Neural cell (in vitro differentiated cells): Measurements from ENCODE around the gene SCLY. TPM values are rescaled to one million over a fixed set of nuclear protein-coding genes. Genes with fewer than 3 reads are reported as not detected.

Source experiments
- H2AFZ ChIP-seq: fragments of 200-600, 300-800 bp; sonication (generic), shearing (Covaris generic); 2 replicates; pipeline ENCODE4 v1.6.0; 2014; ENCODE audit warnings: low read depth, mild to moderate bottlenecking, antibody characterized with exemption, low read length, moderate library complexity
- H3F3A ChIP-seq: fragments of 200-600 bp; shearing (Covaris generic); 2 replicates; pipeline ENCODE4 v1.6.1; 2016; ENCODE audit warnings: mild to moderate bottlenecking, moderate library complexity, mixed read lengths, antibody characterized with exemption, low read length; ENCODE audit not compliant: insufficient read depth, poor library complexity, severe bottlenecking
- H3K27ac ChIP-seq: fragments of 200-600, 300-800 bp; sonication (generic), shearing (Covaris generic); 2 replicates; pipeline ENCODE4 v1.5.1; 2014; ENCODE audit warnings: mild to moderate bottlenecking, low read length, moderate library complexity
- H3K27me3 ChIP-seq: fragments of 300-800, 200-600 bp; sonication (generic), shearing (Covaris generic); 2 replicates; pipeline ENCODE4 v1.6.0; 2014; ENCODE audit warnings: mild to moderate bottlenecking, low read depth, low read length, moderate library complexity; ENCODE audit not compliant: insufficient read depth
- H3K36me3 ChIP-seq: fragments of 300-800, 200-600 bp; sonication (generic), shearing (Covaris generic); 2 replicates; pipeline ENCODE4 v1.5.1; 2014; ENCODE audit warnings: mild to moderate bottlenecking, antibody characterized with exemption, low read length, moderate library complexity; ENCODE audit not compliant: insufficient read depth
- H3K4me2 ChIP-seq: fragments of 300-800, 200-600 bp; sonication (generic), shearing (Covaris generic); 2 replicates; pipeline ENCODE4 v1.6.0; 2014; ENCODE audit warnings: mild to moderate bottlenecking, low read length
- H3K4me3 ChIP-seq: fragments of 300-800, 200-600 bp; sonication (generic), shearing (Covaris generic); 2 replicates; pipeline ENCODE4 v1.5.1; 2014; ENCODE audit warnings: mild to moderate bottlenecking, low read length, moderate library complexity
- H3K79me2 ChIP-seq: fragments of 200-600 bp; shearing (Covaris generic); replicated peaks from 2 replicates; pipeline ENCODE4 v1.6.0; 2014; ENCODE audit warnings: mild to moderate bottlenecking, low read length, moderate library complexity; ENCODE audit not compliant: insufficient read depth
- H3K9ac ChIP-seq: fragments of 300-800, 200-600 bp; sonication (generic), shearing (Covaris generic); 2 replicates; pipeline ENCODE4 v1.6.1; 2016; ENCODE audit warnings: mild to moderate bottlenecking, low read length, mixed read lengths
- H3K9me2 ChIP-seq: fragments of 200-600 bp; shearing (Covaris generic); 2 replicates; pipeline ENCODE4 v1.6.1; 2016; ENCODE audit warnings: mild to moderate bottlenecking, low read length, mixed read lengths; ENCODE audit not compliant: insufficient read depth
- H3K9me3 ChIP-seq: fragments of 200-600, 300-800 bp; sonication (generic), shearing (Covaris generic); 2 replicates; pipeline ENCODE4 v1.6.1; 2016; ENCODE audit warnings: mild to moderate bottlenecking, mixed run types, low read length, moderate library complexity, mixed read lengths
- H4K20me1 ChIP-seq: fragments of 200-600 bp; shearing (Covaris generic); 2 replicates; pipeline ENCODE4 v1.6.1; 2016; ENCODE audit warnings: mild to moderate bottlenecking, mixed run types; ENCODE audit not compliant: insufficient read depth
- CTCF ChIP-seq: fragments of 450-650 bp; IDR thresholded peaks from 2 replicates; pipeline ENCODE4 v1.5.1; 2014; ENCODE audit warnings: antibody characterized with exemption, mild to moderate bottlenecking, moderate library complexity; ENCODE audit not compliant: poor library complexity, severe bottlenecking
- EP300 ChIP-seq: fragments of 450-650 bp; conservative IDR thresholded peaks from 2 replicates; pipeline ENCODE4 v1.6.1; 2014; ENCODE audit warnings: antibody characterized with exemption, mild to moderate bottlenecking, moderate library complexity; ENCODE audit not compliant: poor library complexity, severe bottlenecking
- EZH2 ChIP-seq: fragments of 200-600, 300-800 bp; shearing (Covaris generic), sonication (generic); IDR thresholded peaks from 2 replicates; pipeline ENCODE4 v1.6.1; 2014; ENCODE audit warnings: antibody characterized with exemption, low read length, borderline replicate concordance, mild to moderate bottlenecking; ENCODE audit not compliant: insufficient read depth, poor library complexity, severe bottlenecking
- MXI1 ChIP-seq: fragments of 450-650 bp; conservative IDR thresholded peaks from 2 replicates; pipeline ENCODE4 v1.6.1; 2014; ENCODE audit warnings: antibody characterized with exemption, mild to moderate bottlenecking; ENCODE audit not compliant: poor library complexity, severe bottlenecking
- POLR2AphosphoS5 ChIP-seq: IDR thresholded peaks from 2 replicates; pipeline ENCODE4 v1.6.1; 2012
- RAD21 ChIP-seq: fragments of 450-650 bp; conservative IDR thresholded peaks from 2 replicates; pipeline ENCODE4 v1.6.1; 2014; ENCODE audit warnings: antibody characterized with exemption, mild to moderate bottlenecking, moderate library complexity
- REST ChIP-seq: IDR thresholded peaks from 2 replicates; pipeline ENCODE4 v1.6.1; 2012; ENCODE audit warnings: borderline replicate concordance
- SMC3 ChIP-seq: fragments of 450-650 bp; conservative IDR thresholded peaks from 2 replicates; pipeline ENCODE4 v1.6.1; 2014; ENCODE audit warnings: antibody characterized with exemption, mild to moderate bottlenecking, moderate library complexity; ENCODE audit not compliant: poor library complexity
- TAF1 ChIP-seq: IDR thresholded peaks from 2 replicates; pipeline ENCODE4 v1.6.1; 2012; ENCODE audit warnings: low read depth
- polyA plus RNA-seq: library from polyadenylated mRNA; depleted of rRNA; stranded (reverse); fragments of >200 nt; gene quantifications from 2 replicates; pipeline ENCODE4 v1.2.3, GENCODE V29; 2014

Gene SCLY
- polyA plus RNA-seq, 1 donor from 2014 or later = 15.9 TPM

GRCh38 chr2:238023608-238024007, 37.2 kb upstream of the SCLY start:
- Histone ChIP-seq H4K20me1 (no peaks in the 10 kb centered on the region), H3K9me3 (no peaks in the 10 kb centered on the region), H2AFZ (no peak overlapping the region), H3K9ac (no peak overlapping the region), H3K4me2 (no peak overlapping the region), H3K79me2 (no peaks in the 10 kb centered on the region), H3K27me3 (no peaks in the 10 kb centered on the region), H3K36me3 (no peaks in the 10 kb centered on the region), H3F3A (no peaks in the 10 kb centered on the region), H3K27ac (no peak overlapping the region), H3K4me3 (no peak overlapping the region), H3K9me2 (no peaks in the 10 kb centered on the region)
- TF ChIP-seq RAD21 (no peak), EZH2 (no peak), TAF1 (no peak), REST (no peak), POLR2AphosphoS5 (no peak), CTCF (no peak), MXI1 (no peak), EP300 (no peak), SMC3 (no peak)

- no peak overlapping the region for H3K4me2 ChIP-seq
- H3K27ac ChIP-seq = no peak overlapping the region
- no peaks in the 10 kb centered on the region for H4K20me1 ChIP-seq
- H3K9ac ChIP-seq = no peak overlapping the region
- H3K9me3 ChIP-seq = no peaks in the 10 kb centered on the region
- H3K9me2 ChIP-seq = no peaks in the 10 kb centered on the region
- H3K4me3 ChIP-seq = no peak overlapping the region
- H3K79me2 ChIP-seq = no peaks in the 10 kb centered on the region
- H3K36me3 ChIP-seq = no peaks in the 10 kb centered on the region
- H3K27me3 ChIP-seq = no peaks in the 10 kb centered on the region
- TF ChIP-seq TAF1 (no peak), POLR2AphosphoS5 (no peak)
- no peaks in the 10 kb centered on the region for H3F3A ChIP-seq
- no peak overlapping the region for H2AFZ ChIP-seq
These were observed 35.8 kb upstream of the SCLY start for GRCh38 chr2:238024986-238025385.
